PC-9 (cell line): Measurements from ENCODE around the gene UVRAG.

Experiments used
- EZH2 ChIP-seq: fragments of 200-600 bp; sonication (generic); IDR thresholded peaks from 2 replicates; pipeline ENCODE4 v1.8.0; 2017; ENCODE audit warnings: antibody characterized with exemption, low read depth
- TF ChIP-seq, protein P1 (sequence below): fragments of 200-600 bp; sonication (generic); conservative IDR thresholded peaks from 2 replicates; pipeline ENCODE4 v1.6.1; 2017; ENCODE audit warnings: mixed run types, antibody characterized with exemption, mild to moderate bottlenecking, moderate library complexity

DNA sequence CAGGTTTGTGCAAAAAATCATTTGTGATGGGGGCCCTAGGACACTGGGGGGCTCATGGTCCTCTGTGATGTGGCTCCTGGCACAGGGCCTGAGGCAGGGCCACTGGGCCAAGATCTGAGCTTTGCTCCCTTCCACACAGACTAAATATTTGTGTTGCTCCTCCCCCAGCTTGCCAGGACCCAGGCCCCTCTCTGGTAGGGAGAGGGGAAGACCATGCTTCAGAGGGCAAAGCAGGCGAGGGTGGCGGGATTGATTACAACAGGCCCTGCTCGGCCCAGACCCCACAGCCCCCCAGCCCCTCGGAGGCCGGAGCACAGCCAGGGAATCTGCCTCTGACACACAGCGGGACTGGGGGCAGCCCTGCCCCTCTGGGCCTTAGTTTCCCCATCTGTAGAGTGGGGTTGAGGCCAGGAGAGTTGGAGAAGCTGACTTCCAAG lies 362.3 kb downstream of the UVRAG start:
- TF ChIP-seq, protein P1, sequence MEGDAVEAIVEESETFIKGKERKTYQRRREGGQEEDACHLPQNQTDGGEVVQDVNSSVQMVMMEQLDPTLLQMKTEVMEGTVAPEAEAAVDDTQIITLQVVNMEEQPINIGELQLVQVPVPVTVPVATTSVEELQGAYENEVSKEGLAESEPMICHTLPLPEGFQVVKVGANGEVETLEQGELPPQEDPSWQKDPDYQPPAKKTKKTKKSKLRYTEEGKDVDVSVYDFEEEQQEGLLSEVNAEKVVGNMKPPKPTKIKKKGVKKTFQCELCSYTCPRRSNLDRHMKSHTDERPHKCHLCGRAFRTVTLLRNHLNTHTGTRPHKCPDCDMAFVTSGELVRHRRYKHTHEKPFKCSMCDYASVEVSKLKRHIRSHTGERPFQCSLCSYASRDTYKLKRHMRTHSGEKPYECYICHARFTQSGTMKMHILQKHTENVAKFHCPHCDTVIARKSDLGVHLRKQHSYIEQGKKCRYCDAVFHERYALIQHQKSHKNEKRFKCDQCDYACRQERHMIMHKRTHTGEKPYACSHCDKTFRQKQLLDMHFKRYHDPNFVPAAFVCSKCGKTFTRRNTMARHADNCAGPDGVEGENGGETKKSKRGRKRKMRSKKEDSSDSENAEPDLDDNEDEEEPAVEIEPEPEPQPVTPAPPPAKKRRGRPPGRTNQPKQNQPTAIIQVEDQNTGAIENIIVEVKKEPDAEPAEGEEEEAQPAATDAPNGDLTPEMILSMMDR = no peak
- TF ChIP-seq EZH2 = no peak
